GM21390 (cell line): Measurements from ENCODE around the gene GTF2IRD1.
"Not testable (repeated sequence)": the region's sequence is repeated elsewhere in the genome, so short reads cannot be mapped to it uniquely, and the experiment has no call there.

Source experiments
- ATAC-seq: cut with Tn5 transposase; IDR thresholded peaks from one replicate; pipeline ENCODE4 v1.9.1; 2021; ENCODE audit not compliant: unreplicated experiment

The GTF2IRD1 gene

DNA sequence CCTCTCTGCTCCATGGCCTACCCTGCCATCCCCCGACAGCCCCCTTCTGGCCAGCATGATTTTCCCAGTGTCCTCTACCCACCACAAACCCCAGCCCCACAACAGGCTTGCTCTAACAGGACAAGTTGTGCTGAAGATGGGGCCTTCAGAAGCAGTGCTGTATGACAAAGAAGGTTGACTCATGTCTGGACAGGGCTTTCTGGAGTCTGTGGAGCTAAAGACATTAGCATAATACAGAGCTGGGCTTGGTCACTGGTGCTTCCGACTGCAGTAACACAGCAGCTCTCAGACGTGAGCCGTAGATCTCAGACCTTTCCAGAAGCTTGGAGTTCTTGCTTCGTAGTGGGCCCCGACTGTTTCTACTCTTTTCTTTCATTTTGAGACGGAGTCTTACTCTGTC, 100.5 kb downstream of the GTF2IRD1 start:
- no peak for ATAC-seq

DNA sequence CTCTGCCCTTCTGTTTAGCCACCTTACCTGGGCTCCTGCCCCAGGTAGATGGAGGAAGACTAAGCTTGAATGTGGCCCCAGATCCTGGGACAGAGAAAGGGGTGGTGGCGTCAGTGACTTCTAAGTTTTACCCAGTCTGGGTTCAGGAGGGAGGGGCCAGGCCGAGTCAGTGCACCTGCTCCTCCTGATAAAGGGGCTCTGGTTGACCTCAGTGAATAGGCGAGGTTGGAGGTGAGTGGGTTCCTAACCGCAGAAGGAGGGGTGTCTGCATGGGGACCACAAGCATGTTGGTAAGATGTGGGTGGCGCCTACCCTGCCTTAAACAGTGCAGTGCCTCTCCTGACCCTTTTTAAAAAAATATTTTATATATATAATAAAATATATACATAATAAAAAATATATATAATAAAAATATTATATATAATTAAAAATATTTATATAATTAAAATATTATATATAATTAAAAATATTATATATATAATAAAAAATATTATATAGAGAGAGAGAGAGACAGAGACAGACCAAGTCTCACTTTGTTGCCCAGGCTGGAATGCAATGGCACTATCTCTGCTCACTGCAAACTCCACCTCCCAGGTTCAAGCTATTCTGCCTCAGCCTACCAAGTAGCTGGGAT, 106.5 kb downstream of the GTF2IRD1 start:
- no peak for ATAC-seq

DNA sequence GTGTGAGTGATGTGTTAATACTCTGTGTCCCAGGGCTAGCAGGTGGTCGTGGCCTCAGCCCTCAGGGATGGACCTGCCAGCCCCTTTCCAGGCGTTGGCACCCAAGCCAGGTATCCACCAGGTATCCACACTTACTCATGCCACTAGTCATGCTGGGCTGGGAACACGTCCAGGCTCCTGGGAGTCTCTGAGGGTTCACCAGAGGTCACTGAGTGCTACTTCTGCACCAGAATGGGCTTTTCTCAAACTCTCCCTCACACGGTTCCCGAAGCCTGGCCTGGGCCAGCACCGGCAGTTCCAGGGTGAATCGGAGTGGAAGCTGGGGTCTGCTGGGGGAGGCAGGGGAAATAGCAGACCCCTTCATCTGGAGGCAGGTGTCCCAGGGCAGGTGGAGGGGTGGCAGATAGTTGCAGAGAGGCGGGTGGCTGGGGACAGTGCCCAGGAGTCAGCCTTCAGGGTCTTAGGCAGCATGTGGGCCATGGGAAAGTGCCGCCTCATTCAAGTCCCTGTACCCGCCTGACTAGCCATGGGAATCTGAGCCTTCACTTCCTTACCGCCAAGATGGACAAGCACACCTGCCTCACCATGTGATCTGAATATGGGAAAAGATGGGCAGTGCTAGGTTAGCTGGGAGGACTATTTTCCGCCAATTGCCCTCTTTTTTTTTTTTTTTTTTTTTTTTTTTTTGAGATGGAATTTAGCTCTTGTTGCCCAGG, 108.3 kb downstream of the GTF2IRD1 start:
- ATAC-seq: no peak

DNA sequence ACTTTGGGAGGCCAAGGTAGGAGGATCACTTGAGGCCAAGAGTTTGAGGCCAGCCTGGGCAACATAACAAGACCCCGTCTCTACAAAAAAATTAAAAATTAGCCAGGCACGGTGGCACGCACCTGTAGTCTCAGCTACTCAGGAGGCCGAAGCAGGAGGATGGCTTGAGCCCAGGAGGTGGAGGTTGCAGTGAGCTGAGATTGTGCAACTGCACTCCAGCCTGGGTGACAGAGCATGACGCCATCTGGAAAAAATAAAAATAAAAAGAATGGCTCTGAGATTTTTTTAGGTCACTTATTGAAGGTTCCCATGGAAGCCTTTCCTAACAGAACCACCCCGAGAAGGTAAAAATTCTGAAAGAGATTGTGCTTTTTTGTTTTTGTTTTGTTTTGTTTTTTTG, 109.9 kb downstream of the GTF2IRD1 start:
- not testable (repeated sequence) for ATAC-seq

DNA sequence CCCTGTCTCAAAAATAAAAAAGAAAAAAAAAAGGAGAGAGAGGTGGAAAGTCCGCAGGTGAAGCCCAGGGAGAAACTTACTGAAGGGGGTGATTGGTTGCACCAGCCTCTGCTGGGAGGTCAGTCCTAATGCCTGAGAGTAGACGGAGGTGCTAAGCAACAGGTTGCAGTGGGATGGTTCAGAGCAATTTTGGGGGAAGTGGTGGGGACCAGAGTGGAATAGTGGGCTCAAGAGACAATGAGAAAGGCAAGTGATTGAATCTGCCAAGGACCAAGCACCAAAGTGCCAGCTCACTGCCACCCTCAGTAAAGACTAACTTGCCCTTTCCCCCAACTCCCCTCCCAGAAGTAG, 113.6 kb downstream of the GTF2IRD1 start:
- ATAC-seq: no peak

DNA sequence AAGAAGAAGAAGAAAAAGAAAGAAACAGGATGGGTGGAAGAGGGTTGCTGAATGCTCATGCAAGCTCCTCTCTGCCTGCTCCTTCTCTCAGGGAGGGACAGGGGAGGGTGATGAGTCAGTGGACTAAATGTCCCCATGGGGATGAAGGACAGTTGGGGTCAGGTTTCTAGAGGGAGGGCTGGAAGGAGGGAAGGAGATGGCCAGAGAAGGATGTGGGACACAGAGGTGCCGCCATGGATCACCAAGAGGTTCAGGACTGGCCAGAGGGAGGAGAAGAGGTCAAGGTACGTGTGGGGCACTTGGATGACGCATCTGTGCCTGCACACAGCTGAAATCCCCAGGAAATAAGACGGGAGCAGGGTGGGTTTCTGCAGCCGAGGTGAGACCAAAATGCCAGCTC, 115.0 kb downstream of the GTF2IRD1 start:
- no peak for ATAC-seq

DNA sequence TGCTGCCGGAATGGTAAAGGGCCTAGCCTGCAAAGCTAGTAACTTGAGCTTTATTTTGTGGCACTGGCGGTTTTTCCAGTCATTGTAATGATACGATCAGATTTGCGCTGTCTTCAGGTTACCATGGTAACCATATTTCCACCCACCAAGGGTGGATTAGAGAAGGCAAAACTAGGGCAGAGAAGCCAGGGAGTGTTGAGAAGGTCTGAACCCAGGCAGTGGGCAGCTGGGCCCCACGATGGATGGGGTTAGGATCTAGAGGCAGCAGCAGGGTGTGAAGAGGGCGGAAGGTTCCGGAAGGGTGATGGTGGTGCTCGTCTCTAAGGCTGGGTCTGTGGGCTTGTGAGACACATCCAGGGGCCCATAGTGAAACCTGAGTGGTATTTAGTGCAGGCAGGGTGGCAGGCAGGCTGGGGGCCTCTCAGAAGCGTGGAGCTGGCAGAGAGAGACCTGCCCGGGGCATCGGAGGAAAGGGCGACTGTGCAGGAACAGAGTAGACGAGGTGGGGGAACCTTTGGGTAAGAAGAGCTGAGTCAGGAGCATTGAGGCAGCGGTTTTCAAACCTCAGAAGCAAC, 115.9 kb downstream of the GTF2IRD1 start:
- ATAC-seq: no peak

DNA sequence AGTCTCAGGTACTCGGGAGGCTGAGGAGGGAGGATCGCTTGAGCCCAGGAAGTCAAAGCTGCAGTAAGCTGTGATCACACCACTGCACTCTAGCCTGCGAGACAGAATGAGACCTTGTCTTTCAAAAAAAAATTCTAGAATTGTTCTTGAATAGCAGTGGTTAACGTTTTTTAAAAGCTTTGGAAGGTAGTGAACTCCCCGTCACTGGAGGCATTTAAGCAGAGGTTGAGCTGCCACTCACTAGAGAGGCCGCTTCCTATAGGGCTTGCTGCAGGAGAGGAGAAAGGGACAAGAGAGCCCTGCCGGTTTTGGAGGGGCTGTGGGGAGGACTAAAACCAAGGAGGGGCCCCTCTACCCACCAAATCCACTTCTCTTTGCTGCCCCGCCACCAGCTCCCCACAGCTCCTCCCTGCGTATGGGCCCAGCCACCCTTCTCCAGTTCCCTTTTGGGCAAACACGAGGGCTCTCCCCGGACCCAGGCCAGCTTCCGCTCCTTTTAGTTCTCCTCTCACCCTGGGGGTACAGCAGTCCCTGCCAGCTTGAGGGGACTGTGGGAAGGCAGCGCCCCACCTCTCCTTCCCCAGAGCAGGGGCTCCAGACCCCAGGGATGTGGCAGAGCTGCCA, 116.9 kb downstream of the GTF2IRD1 start:
- ATAC-seq: no peak

DNA sequence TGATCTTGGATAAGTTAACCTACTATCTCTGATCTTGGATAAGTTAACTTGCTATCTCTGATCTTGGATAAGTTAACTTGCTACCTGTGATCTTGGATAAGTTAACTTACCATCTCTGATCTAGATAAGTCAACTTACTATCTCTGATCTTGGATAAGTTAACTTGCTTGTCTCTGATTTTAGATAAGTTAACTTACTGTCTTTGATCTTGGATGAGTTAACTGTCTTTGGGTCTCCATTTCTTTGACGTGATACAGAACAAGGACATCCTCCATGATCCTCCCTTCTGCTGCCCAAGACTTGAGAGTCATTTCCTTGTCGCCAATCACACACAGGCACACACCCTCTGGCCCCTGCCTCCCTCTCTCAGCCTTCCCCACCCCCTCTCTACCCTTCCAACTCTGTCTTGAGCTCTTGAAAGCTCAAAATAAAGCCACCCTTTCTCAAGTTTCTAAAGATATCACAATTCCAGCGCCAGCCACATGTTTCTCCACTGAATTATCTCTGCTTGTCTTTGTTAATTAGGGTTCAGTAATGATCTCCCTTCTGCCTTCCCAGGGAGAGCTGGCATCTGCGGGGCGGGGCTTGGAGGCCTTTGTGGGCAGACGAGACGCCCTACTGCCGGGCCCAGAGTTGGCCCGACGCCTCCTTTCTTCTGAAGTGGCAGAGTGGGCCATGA, 118.7 kb downstream of the GTF2IRD1 start:
- no peak for ATAC-seq

DNA sequence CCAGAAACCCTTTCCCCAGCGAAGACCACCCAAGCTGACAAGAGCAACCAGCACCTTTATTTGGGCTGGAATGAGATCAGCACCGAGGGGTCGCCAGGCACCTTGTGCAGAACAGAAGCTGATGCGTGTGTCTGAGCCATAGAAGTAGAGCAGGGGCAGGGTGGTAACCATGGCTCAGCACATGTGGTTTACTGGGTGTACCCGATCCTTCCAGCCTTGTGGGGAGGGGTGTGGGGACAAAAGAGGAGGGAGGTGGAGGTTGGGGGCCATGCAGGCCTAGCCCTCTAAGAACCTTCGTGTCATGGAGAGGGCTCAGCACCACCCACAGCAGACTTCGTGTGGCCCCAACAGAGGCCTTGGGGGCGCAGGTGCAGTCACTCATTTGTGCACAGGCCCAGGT, 119.8 kb downstream of the GTF2IRD1 start:
- no peak for ATAC-seq

DNA sequence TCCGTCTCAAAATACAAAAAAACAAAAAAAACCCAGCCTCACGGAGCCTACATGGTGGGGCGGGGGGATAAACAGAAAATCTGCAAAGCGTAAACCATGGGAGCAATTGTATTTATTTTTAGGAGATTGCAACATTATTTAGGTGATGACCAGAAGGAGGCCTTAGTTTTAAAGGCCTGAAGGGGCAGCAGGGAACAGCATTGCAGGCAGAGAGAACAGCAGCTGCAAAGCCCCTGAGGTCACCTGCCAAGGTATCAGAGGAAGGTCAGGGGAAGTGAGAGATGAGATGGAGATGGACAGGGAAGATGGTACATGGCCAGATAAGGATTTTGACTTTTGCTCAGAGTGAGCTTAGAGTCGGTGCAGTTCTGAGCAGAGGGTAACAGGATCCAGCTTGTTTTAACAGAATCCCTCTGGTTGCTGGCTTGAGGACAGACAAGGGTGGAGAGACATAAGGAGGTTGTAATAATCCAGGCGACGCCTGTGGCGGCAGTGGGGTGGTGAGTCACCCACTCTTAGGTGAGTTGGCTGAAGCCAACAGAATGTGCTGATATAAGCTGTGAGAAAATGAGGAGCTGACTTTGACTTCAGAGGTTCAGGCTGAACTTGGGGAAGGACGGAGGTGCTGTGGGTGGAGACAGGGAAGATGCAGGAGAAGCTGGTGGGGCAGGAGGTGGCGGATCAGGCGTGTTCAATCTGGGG, 121.5 kb downstream of the GTF2IRD1 start:
- ATAC-seq: no peak

DNA sequence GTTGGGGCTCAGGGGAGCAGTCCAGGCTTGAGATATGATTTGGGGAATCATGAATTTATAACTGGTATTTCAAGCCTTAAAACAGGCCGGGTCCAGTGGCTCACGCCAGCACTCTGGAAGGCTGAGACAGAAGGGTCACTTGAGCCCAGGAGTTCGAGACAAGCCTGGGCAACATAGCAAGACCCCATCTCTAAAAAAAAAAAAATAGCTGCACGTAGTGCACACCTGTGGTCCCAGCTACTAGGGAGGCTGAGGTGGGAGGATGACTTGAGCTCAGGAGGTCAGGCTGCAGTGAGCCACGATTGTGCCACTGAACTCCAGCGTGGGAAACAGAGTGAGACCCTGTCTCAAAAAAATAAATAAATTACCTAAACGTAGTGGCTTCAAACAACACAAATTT, 122.1 kb downstream of the GTF2IRD1 start:
- no peak for ATAC-seq

DNA sequence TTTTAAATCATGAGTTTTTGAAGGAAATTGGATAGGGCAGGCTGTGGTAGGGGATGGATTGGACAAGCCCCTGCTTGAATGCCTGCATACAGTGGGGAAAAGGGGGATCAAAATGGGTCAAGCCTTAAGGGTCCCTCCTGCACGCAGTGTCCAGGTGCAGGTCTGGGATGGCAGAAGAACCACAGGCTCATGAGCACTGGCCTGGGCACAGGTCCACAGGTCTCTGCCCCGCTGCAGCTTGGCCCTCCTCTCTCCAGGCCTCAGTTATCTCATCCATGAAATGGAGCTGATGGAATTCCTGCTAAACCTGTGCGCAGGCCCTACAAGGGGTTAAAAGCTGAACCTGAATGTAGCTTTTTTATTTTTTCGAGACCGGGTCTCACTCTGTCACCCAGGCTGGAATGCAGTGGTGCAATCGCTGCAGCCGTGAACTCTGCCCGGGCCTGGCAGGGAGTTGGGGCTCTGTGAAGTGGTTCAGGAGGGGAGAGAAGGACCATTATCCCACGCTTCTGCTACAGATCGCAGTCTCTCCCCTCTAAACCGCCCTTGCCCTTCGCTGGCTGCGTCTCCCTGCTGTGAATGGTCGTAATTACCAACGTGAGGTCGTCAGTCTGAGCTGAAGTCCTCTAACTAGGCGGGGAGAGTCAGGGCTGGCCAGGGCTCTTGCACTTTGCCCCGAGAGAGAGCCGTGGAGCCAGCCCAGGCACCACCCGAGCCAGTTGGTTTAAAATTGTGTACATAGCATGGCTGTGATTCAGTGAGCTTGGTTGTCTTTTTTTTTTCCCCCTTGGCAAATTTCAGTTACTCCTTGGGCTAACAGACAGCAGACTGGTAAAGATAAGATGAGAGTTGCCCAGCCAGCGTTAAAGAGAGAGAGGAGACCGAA, 126.3 kb downstream of the GTF2IRD1 start:
- no peak for ATAC-seq

DNA sequence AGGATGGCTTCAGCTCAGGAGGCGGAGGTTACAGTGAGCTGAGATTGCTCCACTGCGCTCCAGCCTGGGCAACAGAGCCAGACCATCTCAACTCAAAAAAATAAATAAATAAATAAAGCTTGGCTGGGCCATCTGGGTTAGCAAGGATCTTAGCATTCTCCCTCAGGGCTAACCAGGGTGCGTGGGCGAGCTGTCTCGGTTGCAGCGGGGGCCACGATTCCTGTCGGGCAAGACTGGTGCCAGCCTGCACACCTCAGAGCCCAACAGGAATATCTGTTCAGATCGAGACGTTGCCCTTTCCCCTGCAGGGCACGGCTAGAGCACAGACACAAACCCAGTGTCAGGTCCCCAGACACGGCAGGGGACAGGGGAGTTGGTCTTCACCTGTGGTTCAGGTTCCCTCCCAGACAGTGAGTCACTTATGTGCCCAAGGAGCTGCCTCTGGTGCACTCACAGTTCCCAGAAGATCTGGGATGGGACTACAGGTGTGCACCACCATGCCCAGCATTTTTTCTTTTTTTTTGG, 128.3 kb downstream of the GTF2IRD1 start:
- no peak for ATAC-seq

DNA sequence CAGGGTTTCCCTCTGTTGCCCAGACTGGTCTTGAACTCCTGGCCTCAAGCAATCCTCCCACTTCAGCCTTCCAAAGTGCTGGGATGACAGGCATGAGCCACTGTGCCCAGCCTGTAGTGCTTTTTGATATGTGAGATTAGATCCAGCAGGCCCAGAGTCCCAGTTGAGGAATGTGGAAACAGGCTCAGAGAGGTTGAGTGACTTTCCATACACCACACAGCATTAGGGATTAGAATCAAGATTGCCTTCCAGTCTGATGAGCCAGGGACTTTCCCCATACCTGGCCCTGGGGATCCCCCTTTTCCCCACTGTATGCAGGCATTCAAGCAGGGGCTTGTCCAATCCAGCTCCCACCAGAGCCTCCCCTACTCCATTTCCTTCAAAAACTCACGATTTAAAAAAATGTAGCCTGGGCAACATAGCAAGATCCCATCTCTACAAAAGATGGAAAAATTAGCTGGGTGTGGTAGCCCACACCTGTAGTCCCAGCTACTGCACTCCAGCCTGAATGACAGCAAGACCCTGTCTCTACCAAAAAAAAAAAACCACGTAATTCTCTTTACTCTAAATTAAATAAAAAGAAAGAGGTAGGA, 128.8 kb downstream of the GTF2IRD1 start:
- no peak for ATAC-seq

DNA sequence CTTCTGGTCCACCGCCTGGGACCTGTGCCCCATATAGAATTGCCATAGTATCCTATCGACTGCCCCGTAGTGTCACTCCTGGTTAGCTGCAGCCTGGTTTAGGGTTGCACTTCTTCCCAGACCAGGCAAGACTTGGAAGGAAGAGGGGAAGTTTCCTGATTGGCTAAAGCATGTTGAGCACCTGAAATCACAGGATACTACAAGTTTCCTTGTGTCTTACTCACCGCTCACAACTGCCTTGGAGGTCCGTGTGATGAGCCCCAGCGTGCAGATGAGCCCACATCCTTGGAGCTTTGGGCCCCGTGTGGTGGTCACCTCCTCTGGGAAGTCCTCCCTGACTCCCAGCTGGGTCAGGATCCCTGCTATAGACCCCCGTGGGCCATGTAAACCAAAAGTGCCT, 129.9 kb downstream of the GTF2IRD1 start:
- no peak for ATAC-seq

DNA sequence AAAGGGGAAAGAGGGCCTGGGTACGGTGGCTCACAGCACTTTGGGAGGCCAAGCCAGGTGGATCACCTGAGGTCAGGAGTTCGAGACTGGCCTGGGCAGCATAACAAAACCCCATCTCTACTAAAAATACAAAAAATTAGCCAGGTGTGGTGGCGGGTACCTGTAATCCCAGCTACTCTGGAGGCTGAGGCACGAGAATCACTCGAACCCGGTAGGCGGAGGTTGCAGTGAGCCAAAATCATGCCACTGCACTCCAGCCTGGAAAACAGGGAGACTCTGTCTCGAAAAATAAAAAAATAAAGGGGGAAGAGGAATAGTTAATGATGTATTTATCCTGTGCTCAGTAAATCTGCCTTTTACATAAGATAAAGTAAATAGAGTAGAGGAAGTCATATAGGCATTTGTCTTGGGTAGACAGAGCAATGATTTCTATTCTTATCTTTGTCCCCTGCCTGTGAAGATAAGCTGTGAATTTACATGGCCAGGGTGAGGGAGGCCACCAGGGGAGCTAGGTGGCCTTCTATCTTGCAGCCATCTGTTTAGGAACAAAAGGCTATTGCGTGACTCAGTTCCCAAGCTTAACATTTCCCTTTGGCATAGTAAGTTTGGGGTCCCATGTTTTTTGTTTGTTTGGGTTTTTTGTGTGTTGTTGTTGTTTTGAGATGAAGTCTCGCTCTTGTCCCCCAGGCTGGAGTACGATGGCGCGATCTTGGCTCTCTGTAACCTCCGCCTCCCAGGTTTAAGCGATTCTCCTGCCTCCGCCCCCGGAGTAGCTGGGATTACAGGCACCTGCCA, 130.7 kb downstream of the GTF2IRD1 start:
- ATAC-seq: no peak

DNA sequence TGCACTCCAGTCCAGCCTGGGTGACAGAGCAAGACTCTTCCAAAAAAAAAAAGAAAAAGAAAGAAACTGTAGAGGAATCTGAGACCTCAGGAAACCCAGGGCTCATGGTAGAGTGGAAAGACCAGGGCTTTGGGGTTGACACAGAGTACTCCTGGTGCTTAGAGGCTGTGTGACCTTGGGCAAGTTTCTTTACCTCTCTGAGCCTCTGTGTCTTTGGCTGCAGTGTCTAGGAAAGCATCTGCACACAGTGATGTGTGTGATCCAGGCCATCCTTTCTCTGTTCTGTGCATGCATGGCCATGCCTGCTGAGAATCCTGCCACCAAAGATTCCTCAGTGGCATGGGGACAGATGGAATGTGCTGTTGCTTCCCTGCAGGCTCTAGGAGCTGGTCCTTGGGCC, 132.1 kb downstream of the GTF2IRD1 start:
- ATAC-seq: no peak
